ENCODE data around the gene FRG2C. TPM values are rescaled to one million over a fixed set of nuclear protein-coding genes. Genes with fewer than 3 reads are reported as not detected.
"Not testable (repeated sequence)": the region's sequence is repeated elsewhere in the genome, so short reads cannot be mapped to it uniquely, and the experiment has no call there.

Gene FRG2C
- total RNA-seq, result not detected
- long read RNA-seq, result 0 reads

DNA sequence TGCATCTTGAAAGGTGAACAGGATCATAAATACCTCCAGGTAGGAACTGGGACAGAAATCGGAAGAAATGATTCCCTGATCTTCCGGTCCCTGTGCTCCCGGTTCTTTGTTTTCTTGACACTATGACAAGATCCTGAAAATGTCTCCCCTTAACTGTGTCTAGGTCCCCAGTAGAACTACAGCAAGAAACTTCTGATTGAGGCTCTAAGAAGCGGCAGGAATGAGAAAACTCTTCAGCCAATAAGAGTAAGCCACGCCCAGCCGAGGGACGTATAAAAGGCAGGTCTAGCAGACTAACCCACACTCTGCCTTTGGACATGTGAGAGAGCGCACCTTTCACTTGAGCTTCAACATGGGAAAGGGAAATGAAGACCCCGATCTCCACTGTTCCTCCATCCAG, at the start of gene FRG2C:
TSS of gene FRG2C (plus strand) at position 301 of the 400 bp plus-strand sequence. CDS start at position 353, 52 bp downstream.
- DNase-seq; H3K4me3 ChIP-seq; ATAC-seq; H3K9me3 ChIP-seq; intact Hi-C loops (cut with DNase I); H3K36me3 ChIP-seq; H3K4me1 ChIP-seq; H3K27ac ChIP-seq: not testable (repeated sequence)
- H3K27me3 ChIP-seq (ENCODE audit: low read depth), result peaks cover 55% of the 10 kb centered on the region

DNA sequence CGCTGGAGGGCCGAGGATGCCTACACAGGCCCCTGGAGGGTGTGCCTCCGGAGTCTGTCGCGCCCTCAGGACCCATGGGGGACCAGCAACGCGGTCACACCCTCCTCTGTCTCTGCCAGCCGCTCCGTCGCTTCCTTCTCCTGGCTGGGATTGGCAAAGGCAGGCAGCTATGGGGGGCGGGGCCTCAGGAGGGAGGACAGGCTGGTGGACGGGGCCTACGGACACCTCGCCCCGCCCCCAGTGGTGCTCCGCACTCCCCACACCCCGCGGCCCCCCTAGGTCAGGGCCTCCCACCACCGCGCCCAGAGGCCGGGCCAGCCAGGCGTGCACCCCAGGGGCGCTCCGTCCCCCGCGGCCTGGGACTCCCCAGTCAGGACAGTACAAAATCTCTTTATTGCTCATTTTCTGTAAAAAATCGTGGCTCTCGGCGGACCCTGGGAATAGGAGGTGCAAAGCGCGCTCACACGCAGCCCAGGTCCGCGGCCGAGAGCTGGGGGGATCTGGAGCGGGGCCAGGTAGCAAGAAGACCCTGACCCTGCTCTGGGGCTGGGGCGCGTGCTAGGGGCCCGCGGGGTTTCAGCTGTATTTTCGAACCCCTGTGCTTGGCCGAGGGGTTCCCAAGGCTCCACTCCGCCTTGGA, 45.3 kb upstream of the FRG2C start:
- Histone ChIP-seq H3K4me3 (peak overlapping the region; percentile 43), H3K27me3 (ENCODE audit: low read depth) (peaks cover 20% of the 10 kb centered on the region)
- H3K36me3 ChIP-seq; ATAC-seq; intact Hi-C loops (cut with DNase I); H3K9me3 ChIP-seq; H3K4me1 ChIP-seq; H3K27ac ChIP-seq: not testable (repeated sequence)
- peak; percentile 69 for DNase-seq

DNA sequence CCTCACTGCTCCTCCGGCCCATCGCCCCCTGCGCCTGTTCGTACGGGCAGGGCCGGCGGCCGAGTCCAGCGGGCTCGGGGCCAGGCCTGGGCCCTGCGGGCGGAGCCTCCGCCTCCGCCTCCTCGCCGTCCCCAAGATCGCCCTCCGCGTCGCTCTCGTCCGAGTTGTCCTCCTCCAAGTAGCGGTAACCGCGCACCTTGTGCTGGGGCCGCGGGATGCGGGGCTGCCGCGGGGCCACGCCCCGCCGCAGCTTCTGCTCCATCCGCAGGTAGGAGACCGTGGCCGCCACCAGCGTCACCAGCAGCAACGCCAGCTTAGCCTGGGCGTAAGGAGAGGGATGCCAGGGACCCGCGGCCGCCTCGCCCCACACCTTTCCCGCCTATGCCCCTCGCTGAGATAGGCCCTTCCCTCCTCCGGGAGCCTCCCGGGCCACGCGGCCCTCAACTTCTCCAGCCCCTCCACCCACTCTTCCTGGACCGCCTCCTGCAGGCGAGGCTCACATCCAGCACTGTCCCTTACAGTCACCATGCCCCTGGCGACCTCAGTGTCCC, 44.6 kb upstream of the FRG2C start:
- ATAC-seq; H3K27ac ChIP-seq; H3K9me3 ChIP-seq; intact Hi-C loops (cut with DNase I); H3K4me1 ChIP-seq; H3K36me3 ChIP-seq; DNase-seq: not testable (repeated sequence)
- Histone ChIP-seq H3K27me3 (ENCODE audit: low read depth) (peaks cover 20% of the 10 kb centered on the region), H3K4me3 (peak overlapping the region; percentile 43)

DNA sequence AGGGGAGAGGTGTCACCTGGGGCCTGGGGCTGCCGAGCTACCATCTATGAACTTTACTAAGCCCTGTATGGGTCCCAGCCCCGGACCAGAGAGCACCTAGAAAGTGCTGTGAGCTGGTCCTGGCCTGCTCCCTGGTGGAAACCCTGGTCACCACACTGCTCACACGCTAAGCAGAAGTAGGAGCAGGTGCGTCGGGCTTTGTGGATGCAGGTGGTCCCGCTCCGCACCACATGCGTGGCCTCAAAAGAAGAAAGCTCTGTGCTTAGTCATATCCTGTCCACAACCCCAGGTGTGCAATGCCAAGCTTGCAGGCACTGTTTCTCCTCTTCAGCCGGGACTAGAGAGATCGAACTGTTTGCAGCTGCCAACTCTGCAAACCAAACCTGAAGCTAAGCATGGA, 42.4 kb upstream of the FRG2C start:
- H3K4me1 ChIP-seq; H3K36me3 ChIP-seq; H3K4me3 ChIP-seq; H3K9me3 ChIP-seq; ATAC-seq; H3K27ac ChIP-seq; intact Hi-C loops (cut with DNase I); DNase-seq: not testable (repeated sequence)
- peaks cover 20% of the 10 kb centered on the region for H3K27me3 ChIP-seq (ENCODE audit: low read depth)

DNA sequence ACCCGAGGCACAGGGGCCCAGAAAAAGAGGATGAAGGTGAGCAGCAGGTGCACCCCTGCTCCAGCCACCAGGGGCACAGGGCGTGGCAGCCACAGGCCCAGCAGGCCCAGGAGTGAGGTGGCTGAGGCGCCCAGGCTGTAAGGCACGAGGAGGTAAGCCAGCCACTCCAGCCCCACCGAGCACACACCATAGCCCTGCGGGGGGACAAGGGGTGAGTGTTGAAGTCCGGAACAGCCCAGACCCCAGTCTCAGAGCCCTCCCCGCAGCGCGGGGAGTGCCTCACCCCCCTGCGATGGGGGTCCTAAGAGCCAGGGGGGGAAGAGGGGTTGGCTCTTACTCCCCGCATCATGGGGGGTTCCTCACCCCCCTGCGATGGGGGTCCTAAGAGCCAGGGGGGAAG, 40.5 kb upstream of the FRG2C start:
- H3K27ac ChIP-seq; H3K4me3 ChIP-seq; H3K9me3 ChIP-seq; DNase-seq; H3K27me3 ChIP-seq (ENCODE audit: low read depth); H3K4me1 ChIP-seq; ATAC-seq; intact Hi-C loops (cut with DNase I); H3K36me3 ChIP-seq: not testable (repeated sequence)

DNA sequence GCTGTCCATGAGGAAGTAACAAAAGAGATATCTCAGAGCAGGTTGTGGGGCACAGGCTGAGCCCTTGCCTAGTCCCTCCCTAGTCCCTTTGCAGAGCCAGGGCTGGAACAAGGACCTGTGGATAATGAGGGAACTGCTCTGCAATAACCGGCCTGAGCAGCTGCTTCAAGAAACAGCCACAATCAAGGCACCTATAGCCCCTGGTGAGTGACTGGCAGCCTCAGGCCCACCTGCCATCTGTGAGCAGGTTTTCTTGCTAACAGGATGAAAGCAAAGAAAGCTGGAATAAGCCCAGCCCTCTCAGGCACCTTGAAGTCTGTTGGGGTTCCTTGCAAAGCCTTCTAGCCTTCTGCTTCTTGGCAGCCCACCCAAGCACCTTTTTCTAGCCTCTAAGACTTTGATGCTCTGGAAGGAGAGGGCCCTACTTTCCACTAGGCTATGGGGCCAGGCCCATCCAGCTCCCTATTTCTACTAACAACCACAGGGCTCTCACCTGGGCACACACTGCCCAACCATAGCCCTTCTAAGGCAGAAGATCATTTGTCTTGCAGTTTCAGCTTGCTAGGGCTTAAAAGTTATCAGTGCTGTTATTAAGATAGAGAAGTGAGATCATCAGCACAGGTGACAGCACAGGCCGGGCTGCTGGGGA, 33.1 kb upstream of the FRG2C start:
- intact Hi-C loops (cut with DNase I); H3K27ac ChIP-seq; H3K4me3 ChIP-seq; ATAC-seq; H3K9me3 ChIP-seq; H3K36me3 ChIP-seq; DNase-seq; H3K27me3 ChIP-seq (ENCODE audit: low read depth); H3K4me1 ChIP-seq: not testable (repeated sequence)

DNA sequence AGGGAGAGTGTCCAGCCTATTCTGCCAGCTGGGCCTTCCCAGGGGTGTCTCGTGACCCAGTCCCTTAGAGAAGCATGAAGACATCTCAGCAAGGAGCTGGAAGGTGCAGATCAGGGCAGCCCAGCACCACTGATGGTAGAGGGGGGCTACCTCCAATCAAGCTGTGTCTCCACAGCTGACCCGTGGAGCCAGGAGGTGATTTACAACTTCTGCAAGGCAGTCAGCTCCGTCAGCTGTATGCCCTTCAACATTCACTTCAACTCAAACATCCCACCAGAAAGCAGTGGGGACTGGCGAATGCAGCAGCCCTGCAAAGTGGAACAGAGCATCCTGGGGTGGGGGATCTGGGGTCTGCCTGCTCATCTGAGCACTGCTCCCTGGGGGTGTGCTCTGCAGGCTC, 32.6 kb upstream of the FRG2C start:
- Histone ChIP-seq H3K27me3 (ENCODE audit: low read depth) (no peaks in the 10 kb centered on the region), H3K4me3 (no peak overlapping the region), H3K36me3 (no peaks in the 10 kb centered on the region), H3K4me1 (no peaks in the 10 kb centered on the region), H3K9me3 (no peaks in the 10 kb centered on the region), H3K27ac (no peak overlapping the region)
- no peak for DNase-seq
- no peak for ATAC-seq
- TF ChIP-seq, protein P1, sequence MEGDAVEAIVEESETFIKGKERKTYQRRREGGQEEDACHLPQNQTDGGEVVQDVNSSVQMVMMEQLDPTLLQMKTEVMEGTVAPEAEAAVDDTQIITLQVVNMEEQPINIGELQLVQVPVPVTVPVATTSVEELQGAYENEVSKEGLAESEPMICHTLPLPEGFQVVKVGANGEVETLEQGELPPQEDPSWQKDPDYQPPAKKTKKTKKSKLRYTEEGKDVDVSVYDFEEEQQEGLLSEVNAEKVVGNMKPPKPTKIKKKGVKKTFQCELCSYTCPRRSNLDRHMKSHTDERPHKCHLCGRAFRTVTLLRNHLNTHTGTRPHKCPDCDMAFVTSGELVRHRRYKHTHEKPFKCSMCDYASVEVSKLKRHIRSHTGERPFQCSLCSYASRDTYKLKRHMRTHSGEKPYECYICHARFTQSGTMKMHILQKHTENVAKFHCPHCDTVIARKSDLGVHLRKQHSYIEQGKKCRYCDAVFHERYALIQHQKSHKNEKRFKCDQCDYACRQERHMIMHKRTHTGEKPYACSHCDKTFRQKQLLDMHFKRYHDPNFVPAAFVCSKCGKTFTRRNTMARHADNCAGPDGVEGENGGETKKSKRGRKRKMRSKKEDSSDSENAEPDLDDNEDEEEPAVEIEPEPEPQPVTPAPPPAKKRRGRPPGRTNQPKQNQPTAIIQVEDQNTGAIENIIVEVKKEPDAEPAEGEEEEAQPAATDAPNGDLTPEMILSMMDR (IDR thresholded peaks at IDR 0.05), result no peak
- intact Hi-C loops (cut with DNase I), result no loop called here

DNA sequence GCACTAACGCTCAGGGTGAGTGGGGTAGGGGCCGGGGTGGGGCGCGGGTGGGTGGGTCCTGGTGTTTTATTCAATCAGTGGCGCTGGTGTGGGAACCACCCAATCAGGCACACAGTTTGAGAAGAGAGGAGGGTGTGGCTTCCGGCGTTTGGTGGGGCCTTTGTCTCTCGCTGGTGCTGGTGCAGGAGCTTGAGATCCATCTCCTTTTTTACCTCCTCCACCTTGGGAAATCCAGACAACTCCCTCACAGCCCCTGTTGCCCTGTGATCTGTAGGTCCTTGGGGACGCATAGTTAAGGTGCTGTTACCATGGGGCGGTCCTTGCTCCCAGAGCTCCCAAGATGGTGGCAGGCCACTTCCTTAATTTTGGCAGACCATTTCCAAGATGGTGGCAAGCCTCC, 25.2 kb upstream of the FRG2C start:
- H3K27me3 ChIP-seq (ENCODE audit: low read depth); H3K36me3 ChIP-seq; intact Hi-C loops (cut with DNase I); H3K9me3 ChIP-seq; H3K27ac ChIP-seq; ATAC-seq; H3K4me1 ChIP-seq; DNase-seq; H3K4me3 ChIP-seq: not testable (repeated sequence)

DNA sequence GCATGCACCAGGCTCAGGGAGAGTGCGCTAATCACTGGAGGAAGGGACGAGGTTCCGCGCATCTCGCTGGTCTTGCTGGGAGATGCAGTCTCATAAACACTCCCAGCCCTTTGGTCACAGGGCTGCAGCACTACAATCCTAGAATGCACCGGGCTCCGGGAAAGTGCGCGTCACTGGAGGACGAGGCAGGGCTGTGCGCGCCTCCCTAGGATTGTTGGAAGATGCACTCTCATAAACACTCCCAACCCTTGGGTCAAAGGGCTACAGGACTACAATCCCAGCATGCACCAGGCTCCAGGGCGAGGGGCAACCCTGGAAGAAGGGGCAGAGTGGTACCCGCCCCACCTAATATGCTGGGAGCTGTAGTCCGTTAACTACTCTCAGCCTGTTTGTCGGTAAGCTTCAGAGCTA, 23.0 kb upstream of the FRG2C start:
- H3K36me3 ChIP-seq; ATAC-seq; intact Hi-C loops (cut with DNase I); H3K9me3 ChIP-seq; H3K4me1 ChIP-seq; H3K27ac ChIP-seq; H3K27me3 ChIP-seq (ENCODE audit: low read depth): not testable (repeated sequence)
- H3K4me3 ChIP-seq, result peak overlapping the region; percentile 54
- DNase-seq, result peak; percentile 77

All from lower lobe of right lung (tissue), 2 donors.